Activated CD4-positive, CD25-positive, alpha-beta regulatory T cell treated with anti-CD3 and anti-CD28 coated beads, Interleukin-2, amount 50 U/mL, for 72 hours (primary cell): ENCODE measurements around the gene FMNL2.
"Not testable (repeated sequence)": the region's sequence is repeated elsewhere in the genome, so short reads cannot be mapped to it uniquely, and the experiment has no call there.

ENCODE experiments used
- DNase-seq: peaks from one replicate; pipeline ENCODE4 v3.0.0; 2021

FMNL2 gene

GRCh38 chr2:152335016-152335725, at the start of gene FMNL2:
FMNL2 (plus strand) TSS chr2:152335174.
- DNase-seq = peak; percentile 38

- DNase-seq = no peak
Measured at GRCh38 chr2:152292991-152293390, 42.0 kb upstream of the FMNL2 start.

DNA sequence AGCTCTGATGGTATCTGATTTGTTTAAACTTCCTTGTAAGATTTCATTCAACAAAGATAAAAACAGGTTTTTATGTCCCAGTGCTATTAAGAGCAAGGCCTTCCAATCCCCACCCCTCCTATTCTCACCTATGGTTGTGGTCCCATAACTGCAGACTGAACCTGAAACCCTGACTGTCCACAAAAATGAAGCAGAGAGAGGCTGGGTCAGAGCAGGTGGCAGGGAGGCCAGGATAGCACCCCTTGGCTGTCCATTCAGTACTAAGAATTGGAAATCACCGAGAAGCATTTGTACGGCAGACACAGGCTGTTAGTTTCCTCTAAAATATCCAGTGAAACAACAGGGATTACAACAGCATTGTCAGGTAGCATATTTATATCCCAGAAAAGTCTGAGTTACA, 37.3 kb upstream of the FMNL2 start:
- DNase-seq = no peak

GRCh38 chr2:152298754-152299153, 36.2 kb upstream of the FMNL2 start:
- no peak for DNase-seq

GRCh38 chr2:152301131-152301530, 33.8 kb upstream of the FMNL2 start:
- DNase-seq = no peak

GRCh38 chr2:152303951-152304350, 31.0 kb upstream of the FMNL2 start:
- no peak for DNase-seq

DNA sequence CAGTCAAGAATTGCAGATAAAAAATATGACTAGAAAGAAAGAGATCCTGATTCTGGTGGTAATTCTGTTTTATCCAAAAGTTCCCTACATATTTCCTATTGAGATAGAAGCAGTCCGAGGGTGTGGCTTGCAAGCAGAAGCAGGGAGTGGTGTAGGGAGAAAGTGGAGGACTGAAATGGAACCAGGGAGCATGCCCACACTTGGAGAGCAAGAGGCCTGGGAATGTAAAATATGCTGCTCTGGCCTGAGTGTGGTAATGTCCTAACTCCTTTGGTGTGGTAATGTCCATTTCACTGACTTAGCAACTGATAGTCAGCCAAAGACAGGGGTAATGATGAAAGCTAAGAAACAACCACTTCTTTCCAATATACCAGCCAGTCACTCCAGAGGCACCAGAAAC, 30.1 kb upstream of the FMNL2 start:
- DNase-seq = no peak

DNA sequence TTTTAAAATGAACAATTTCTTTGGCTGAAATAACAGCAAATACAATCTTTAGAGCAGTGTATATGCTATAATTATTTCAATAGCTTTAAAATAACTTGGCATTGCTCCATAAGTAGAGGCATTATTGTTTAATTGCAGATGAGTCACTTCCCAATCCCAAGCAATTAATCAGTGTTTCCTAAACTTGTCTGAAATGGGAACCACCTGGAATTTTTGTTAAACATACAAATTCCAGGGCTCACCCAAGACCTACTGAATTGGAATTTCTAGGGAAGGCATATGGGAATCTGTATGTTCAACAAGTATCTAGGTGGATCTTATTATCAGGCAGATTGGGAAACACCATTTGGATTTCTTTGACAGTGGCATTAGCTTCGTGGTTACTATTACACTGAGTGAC, 27.1 kb upstream of the FMNL2 start:
- DNase-seq = no peak

DNA sequence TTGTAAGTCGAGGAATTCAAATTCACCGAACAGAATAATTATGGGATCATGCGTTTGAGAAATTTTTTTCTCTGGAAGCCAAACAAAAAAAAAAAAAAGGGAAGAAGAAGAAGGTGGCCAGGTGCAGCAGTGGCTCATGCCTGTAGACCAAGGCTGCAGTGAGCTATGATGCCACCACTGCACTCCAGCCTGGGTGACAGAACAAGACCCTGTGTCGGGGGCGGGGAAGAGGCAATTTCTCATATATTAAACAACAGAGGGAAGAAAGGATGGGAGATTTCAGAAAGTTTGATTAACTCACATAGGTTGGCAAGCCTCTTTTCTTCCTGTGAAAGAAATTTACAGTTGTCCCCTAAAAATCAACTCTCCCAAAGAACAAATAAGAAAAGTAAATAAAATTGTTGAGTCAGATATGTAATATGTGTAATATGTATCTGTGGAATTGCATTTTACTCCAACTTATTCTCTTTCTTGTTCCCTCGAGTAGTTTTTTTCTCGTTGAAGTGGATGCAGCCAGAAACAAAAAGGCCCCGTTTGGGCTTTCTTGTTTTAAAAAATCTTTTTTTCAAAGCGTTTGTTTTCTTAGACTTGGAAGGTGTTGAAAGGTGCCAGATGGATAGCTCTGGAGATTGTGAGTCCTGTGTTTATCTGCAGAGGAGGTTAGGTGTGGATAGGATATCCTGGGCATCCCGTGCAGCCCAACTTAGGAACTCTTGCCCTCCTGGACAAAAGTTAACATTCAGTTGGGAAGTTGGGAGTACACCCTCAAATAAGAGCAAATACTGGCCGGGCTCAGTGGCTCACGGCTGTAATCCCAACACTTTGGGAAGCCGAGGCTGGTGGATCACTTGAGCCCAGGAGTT, 25.4 kb upstream of the FMNL2 start:
- no peak for DNase-seq

DNA sequence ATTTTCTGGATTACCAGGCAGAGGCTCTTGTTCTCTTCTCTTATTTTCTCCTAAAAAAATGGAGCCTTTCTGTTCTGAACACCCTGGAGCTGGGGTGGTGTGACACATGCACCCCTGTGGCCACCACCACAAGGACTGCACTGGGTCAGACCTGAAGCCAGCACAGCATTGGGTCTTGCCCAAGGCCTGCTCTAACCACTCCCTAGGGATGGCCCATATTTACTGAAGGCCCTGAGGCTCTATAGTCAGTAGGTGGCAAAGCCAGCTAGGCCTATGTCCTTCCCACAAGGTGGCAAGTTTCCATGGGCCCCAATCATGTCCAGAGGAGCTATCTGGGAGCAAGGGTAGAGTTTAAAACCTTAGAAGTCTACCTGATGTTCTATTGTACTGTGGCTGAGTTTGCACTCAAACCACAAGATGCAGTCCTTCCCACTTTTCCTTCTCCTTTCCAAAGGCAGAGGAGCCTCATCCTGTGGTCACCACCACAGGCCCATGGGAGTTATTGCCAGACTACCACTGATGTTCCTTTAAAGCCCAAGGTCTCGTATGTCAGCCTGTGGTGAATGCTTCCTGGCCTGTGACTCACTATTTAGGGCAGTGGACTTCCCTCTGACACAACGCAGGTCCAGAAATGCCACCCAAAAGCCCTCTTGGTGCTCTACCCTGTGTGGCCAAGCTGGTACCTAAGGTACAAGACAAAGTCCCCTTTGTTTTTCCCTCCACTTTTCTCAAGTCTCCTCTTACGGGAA, 15.0 kb upstream of the FMNL2 start:
- DNase-seq = no peak

- no peak for DNase-seq
Measured at GRCh38 chr2:152320814-152321213, 14.2 kb upstream of the FMNL2 start.

GRCh38 chr2:152322222-152322621, 12.8 kb upstream of the FMNL2 start:
- no peak for DNase-seq

- DNase-seq = not testable (repeated sequence)
Measured at GRCh38 chr2:152325126-152325525, 9.8 kb upstream of the FMNL2 start.

- DNase-seq = no peak
Measured at GRCh38 chr2:152326710-152327109, 8.3 kb upstream of the FMNL2 start.

DNA sequence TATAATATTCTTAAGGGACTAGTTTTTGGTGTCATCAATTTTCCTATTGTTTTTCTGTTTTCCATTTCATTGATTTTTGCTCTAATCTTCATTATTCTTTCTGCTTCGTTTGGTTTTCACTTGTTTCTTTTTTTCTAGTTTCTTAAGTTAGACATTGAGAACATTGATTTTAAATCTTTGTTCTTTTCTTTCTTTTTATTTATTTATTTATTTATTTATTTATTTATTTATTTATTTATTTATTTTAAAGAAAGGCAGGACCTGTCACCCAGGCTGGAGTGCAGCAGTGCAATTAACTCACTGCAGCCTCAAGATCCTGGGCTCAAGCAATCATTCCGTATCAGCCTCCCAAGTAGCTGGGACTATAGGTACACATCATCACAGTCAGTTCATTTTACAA, 7.0 kb upstream of the FMNL2 start:
- no peak for DNase-seq

DNA sequence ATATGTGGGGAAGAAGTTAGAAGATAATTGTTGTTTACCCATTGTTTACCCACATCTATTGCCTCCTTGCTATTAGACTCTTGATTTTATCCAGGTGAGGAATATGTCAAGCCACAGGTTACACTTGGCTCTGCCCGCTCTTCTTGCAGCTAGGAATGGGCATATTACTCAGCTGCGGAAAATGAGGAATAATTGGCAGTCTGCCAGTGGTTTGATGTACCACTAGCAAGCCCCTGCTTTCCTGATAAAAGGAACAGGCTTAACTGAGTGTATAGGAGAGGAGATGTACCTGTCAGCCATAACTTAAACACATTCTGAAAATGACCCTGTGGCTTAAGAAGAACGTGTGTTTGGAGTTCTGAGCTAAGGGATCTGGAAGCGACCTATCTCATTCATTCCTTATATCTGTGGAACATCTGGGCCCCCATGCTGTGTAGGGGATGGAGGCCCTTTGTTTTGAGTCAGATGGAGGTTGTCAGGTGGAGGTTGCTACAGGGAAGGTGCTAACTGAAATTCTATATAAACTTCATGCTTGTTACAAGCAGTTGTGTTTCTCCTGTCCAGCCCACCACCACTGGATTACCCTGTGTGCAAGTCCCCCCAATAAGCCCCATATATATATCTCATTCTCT, 4.6 kb upstream of the FMNL2 start:
- DNase-seq = no peak

DNA sequence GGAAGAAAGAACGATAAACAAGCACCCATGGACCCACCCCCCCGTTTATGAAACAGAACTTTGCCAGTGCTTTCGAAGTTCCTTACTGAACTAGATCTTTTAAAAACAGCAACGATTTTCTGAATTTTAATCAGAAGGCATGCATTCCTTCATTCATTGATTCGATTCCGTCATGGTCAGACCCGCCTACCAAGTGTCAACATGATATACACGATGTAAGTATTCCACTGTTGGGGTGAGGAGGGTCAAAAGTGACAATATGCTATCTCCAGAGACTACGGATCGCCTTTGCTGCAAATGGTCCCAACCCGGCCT, 316 bp upstream of the FMNL2 start:
- no peak for DNase-seq

DNA sequence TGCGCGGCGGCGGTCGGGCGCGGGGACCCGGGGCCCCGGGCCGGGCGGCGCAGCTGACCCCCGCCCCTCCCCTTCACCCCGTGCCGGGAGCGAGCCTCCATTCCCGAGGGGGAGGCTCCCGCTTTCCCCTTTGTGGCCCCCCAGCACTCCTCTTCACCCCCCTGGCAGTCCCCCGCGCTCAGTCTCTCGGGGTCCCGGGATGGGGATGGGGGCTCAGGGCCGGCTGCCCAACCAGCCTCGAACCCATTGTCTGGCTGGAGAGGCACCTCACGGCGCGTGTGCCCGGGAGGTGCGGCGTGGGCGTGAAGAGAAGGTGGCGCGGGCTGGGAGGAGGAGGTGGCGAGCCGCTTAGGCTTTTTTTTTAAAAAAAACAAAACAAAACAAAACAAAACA, 748 bp downstream of the FMNL2 start:
- DNase-seq = no peak

GRCh38 chr2:152336119-152336853, 1.3 kb downstream of the FMNL2 start:
- no peak for DNase-seq

DNA sequence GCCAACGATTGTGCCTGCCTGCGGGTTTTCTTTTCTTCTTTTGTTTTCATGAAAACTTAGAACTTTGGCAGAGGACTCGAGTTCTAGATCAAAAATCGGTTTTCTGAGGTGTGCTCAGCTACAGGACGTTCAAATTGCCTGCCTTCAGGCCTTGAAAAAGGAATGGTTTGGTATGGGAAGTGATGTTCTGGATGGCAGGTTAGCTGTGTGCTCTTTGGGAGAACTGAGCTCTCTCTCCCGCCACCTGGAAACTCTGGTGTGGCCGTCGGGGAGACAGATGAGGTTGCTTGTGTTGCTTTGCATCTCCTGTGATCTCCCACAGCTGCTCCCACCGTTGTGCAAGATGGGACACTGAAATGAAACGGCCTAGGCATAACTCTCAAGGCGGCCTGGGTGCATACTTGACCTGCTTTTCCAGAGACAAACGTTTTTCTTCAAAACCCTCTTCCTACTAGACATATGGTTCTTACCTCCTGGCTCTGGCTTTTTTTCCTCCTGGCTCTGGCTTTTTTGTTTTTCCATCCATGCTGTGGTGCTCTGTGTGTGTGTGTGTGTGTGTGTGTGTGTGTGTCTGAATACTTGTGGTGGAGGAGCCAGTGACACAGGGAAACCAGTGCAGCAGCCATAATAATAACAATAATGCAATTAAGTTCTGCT, 2.0 kb downstream of the FMNL2 start:
- DNase-seq = no peak

DNA sequence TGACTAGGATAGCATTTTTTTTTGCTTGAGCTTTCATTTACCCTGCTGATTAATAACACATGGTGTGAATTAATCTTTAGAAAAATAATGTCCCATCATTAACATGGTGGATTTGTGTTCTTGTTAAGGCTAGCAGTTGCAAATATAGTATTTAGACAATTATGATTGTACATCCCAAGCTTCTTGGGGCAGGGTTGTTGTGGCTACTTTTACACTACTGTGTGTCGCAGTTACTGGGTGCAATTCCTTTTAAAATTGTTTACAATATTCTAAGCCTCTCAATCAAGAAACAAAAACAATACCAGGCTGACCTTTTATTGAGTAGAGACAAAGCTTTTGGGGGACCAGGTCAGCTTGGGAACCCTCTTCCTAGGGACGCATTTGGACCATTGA, 2.5 kb downstream of the FMNL2 start:
- DNase-seq = no peak
